Ramos (cell line): ENCODE results near the gene GCM1.

Source experiments
- in situ Hi-C: fragments of 300-500 bp; cut with MboI; formaldehyde crosslinking; loops from one replicate; pipeline ENCODE4 v1.14.3; 2022; ENCODE audit warnings: low sequenced_read_pairs; ENCODE audit not compliant: unreplicated experiment

GCM1 gene

DNA sequence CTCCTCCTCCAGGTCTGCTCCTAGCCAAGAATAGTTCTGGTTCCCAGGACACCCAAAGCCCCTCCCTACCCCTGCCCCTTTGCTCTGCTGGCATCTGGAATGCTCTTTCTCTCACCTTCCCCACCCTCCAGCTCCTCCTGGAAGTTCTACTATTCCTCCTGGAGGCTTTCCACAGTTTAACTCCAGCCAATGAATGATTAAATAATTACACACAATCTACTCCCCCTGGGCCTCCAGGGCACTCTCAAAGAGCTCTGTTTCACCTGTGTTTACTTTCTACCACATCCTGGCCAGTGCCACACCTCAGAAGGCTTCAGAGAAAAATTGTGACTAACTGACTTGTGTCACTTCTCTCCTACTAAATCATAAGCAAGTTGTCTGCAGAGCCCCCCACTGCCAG, 36.2 kb downstream of the GCM1 start:
- in situ Hi-C loops, result no loop called here

- in situ Hi-C loops, result no loop called here
Measured at GRCh38 chr6:53111865-53112264, 36.8 kb downstream of the GCM1 start.

- in situ Hi-C loops, result no loop called here
Measured at GRCh38 chr6:53109612-53110011, 39.0 kb downstream of the GCM1 start.

DNA sequence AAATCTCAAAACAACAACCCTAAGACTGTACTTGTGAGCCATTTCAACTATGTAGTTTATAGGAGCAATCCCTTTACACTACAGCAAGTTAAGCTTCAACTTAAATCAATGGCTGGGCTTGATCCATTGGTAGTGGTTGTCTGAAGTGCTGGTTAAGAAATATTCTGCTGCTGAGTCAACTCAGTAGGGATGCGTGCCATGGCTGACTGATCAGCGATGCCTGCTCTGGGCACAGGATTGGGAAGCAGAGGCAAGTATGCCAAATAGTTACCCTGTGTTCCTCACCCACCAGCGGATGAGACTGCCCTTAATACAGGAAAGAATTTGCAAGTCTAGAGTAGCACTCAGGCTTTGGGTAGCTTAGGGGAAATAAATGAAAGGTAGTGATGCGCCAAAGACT, 41.5 kb downstream of the GCM1 start:
- in situ Hi-C loops, result no loop called here

DNA sequence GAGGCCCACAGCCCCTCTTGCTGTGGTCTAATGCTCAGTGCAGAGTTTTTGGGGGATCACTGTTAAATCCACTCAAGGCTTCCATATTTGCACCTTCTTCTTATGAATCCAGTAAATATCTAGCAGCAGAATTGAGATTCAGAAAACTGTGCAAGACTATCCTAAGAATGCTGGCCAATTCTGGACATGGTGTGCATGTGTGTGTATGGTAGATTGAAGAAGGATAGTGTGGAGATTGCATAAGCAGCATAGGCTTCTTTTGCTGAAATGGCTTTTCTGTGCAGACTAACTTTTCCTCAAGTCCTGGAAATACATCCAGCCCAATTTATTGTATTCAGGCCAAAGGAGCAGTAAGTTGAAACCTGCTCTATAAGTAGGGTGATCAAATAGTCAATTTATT, 43.7 kb downstream of the GCM1 start:
- in situ Hi-C loops, result no loop called here

- in situ Hi-C loops, result no loop called here
Measured at GRCh38 chr6:53103993-53104675, 44.5 kb downstream of the GCM1 start.

GRCh38 chr6:53101006-53101405, 47.6 kb downstream of the GCM1 start:
- in situ Hi-C loops, result no loop called here

- in situ Hi-C loops, result no loop called here
Measured at GRCh38 chr6:53100561-53100960, 48.1 kb downstream of the GCM1 start.

DNA sequence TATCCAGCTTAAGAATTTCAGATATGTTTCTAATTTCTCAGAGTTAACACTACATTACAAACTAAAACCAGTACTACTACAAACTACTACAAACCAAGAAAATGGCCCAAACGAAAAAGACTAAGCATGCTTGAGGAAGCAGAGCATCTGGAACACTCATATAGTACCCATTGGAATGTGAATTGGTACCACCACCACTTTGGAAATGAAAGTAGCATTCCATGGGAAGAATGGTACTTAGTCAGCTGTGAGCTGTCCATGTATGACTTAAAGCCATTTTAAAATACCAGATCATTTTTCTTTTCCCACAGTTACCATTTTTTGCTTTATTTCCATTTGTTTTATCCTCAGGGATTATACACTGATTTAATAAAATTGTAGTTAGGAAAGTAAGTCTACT, 52.9 kb downstream of the GCM1 start:
- in situ Hi-C loops, result no loop called here

DNA sequence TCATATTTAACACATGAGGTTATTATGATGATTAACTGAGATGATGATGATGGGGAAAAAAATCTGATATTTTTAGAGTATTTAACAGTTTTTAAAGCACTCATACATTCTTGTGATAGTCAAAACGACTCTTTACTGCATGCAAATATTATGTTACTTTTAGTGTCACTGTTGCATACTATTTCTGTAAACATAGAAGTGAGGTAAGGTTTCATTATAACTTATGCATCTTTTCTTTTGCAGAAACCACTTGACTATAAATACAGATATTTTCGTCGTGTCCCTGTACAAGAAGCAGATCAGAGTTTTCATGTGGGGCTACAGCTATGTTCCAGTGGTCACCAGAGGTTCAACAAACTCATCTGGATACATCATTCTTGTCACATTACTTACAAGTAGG, 53.4 kb downstream of the GCM1 start:
- in situ Hi-C loops, result no loop called here

DNA sequence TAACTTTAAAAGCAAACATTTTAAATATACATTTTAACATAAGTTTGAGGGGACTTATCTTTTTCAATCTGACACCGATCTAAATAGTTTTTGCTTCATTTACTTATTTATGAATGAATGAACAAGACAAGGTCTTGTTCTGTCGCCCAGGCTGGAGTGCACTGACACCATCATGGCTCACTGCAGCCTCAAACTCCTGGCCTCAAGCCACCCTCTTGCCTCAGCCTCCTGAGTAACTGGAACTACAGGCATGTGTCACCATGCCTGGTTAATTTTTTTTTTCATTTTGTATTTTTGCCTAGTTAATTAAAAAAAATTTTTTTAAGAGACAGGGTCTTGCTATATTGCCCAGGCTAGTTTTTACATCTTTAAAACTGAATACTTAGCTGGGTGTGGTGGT, 58.1 kb downstream of the GCM1 start:
- in situ Hi-C loops, result no loop called here

DNA sequence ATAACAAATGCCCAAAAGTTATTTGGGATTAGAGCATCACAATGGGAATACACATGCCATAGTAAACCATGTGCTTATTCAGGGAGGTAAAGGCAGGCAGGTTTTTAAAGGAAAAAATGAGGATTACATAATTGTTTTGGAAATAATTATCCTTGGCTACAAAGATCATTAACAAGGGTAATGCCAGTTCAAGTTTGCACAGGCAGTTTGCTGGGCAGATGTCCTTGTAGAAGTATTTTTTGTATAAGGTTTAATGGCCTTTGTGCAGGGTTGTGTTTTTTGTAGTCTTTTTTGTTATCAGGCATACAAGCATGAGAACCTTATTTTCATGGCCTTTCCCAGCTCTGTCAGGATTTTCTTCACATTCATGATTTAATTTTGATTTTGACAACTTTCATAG, 58.7 kb downstream of the GCM1 start:
- in situ Hi-C loops, result no loop called here

DNA sequence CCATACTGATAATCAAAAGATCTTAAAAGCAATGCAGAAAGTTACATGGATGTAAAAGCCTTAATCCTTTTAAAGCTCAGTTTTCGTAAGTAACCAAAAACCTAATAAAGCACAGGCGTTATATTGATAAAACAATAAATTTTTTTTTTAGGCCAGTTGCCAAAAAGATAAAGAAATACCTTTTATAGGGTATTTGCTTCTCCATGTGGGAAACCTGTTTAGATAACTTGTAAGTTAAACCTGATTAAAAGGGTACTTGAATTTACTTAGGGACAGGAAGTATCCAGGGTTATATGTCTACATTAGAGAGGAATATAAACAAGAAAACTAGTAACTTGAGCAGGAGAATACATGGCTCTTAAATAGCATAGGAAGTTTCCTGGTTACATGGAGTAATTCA, 62.3 kb downstream of the GCM1 start:
- in situ Hi-C loops, result no loop called here

GRCh38 chr6:53080813-53081212, 67.8 kb downstream of the GCM1 start:
- in situ Hi-C loops, result no loop called here
